A549 (cell line): ENCODE data around the gene USP6NL.
A peak's percentile ranks its signal among the peaks of the same experiment; 100 is the strongest.

Experiments
- CEBPB ChIP-seq, 2 experiments: fragments of >200 bp in 1 of 2; sonication (Bioruptor Twin) in 1 of 2; formaldehyde crosslinking in 1 of 2; IDR thresholded peaks; 2 replicates each; pipeline ENCODE4 v1.6.1; 2012 to 2016
- NR3C1 ChIP-seq: fragments of >200 bp; sonication (Bioruptor Twin); formaldehyde crosslinking; IDR thresholded peaks from 3 replicates; pipeline ENCODE4 v1.6.1; 2017
- RFX5 ChIP-seq: fragments of 450-650 bp; IDR thresholded peaks from 2 replicates; pipeline ENCODE4 v1.7.1; 2014; ENCODE audit warnings: antibody characterized with exemption, mild to moderate bottlenecking, moderate library complexity

GRCh38 chr10:11638055-11638698, 26.7 kb upstream of the USP6NL start:
- TF ChIP-seq CEBPB (IDR thresholded peaks at IDR 0.05) (no peak), NR3C1 (no peak), RFX5 (peak; percentile 95)
